ENCODE data around the gene TBC1D4. TPM values are rescaled to one million over a fixed set of nuclear protein-coding genes. Genes with fewer than 3 reads are reported as not detected.

The TBC1D4 gene
- polyA plus RNA-seq, 1 donor from 2014 or later: 3.9 TPM

- Histone ChIP-seq H4K20me1 (ENCODE audit: insufficient read depth) (no peaks in the 10 kb centered on the region), H3K9ac (ENCODE audit: low read length) (no peak overlapping the region), H3K9me2 (ENCODE audit: insufficient read depth, low read length) (no peaks in the 10 kb centered on the region), H3K4me3 (ENCODE audit: low read length) (no peak overlapping the region), H3K79me2 (replicated peaks; ENCODE audit: insufficient read depth, low read length) (no peaks in the 10 kb centered on the region), H3K27me3 (ENCODE audit: insufficient read depth, low read depth, low read length) (no peaks in the 10 kb centered on the region), H3K9me3 (ENCODE audit: low read length) (no peaks in the 10 kb centered on the region), H3F3A (ENCODE audit: insufficient read depth, low read length, poor library complexity, severe bottlenecking) (no peaks in the 10 kb centered on the region), H3K27ac (ENCODE audit: low read length) (no peak overlapping the region), H3K36me3 (ENCODE audit: insufficient read depth, low read length) (no peaks in the 10 kb centered on the region), H2AFZ (ENCODE audit: low read depth, low read length) (no peak overlapping the region), H3K4me2 (ENCODE audit: low read length) (no peak overlapping the region)
- TF ChIP-seq MXI1 (conservative IDR thresholded peaks at IDR 0.05; ENCODE audit: poor library complexity, severe bottlenecking): no peak
These were observed 134.0 kb downstream of the TBC1D4 start for GRCh38 chr13:75347925-75348324.

- Histone ChIP-seq H3K4me2 (ENCODE audit: low read length) (no peak overlapping the region), H3K9ac (ENCODE audit: low read length) (no peak overlapping the region), H3K9me3 (ENCODE audit: low read length) (no peaks in the 10 kb centered on the region), H2AFZ (ENCODE audit: low read depth, low read length) (no peak overlapping the region), H3K36me3 (ENCODE audit: insufficient read depth, low read length) (no peaks in the 10 kb centered on the region), H3K27ac (ENCODE audit: low read length) (no peak overlapping the region), H3K9me2 (ENCODE audit: insufficient read depth, low read length) (no peaks in the 10 kb centered on the region), H3K79me2 (replicated peaks; ENCODE audit: insufficient read depth, low read length) (no peaks in the 10 kb centered on the region), H3F3A (ENCODE audit: insufficient read depth, low read length, poor library complexity, severe bottlenecking) (no peaks in the 10 kb centered on the region), H3K4me3 (ENCODE audit: low read length) (no peak overlapping the region), H4K20me1 (ENCODE audit: insufficient read depth) (no peaks in the 10 kb centered on the region), H3K27me3 (ENCODE audit: insufficient read depth, low read depth, low read length) (no peaks in the 10 kb centered on the region)
- TF ChIP-seq EZH2 (IDR thresholded peaks at IDR 0.05; ENCODE audit: borderline replicate concordance, insufficient read depth, low read length, poor library complexity, severe bottlenecking) (no peak), EP300 (conservative IDR thresholded peaks at IDR 0.05; ENCODE audit: poor library complexity, severe bottlenecking) (no peak), SMC3 (conservative IDR thresholded peaks at IDR 0.05; ENCODE audit: poor library complexity) (no peak), TAF1 (IDR thresholded peaks at IDR 0.05; ENCODE audit: low read depth) (no peak), CTCF (IDR thresholded peaks at IDR 0.05; ENCODE audit: poor library complexity, severe bottlenecking) (no peak), REST (IDR thresholded peaks at IDR 0.05; ENCODE audit: borderline replicate concordance) (no peak), RAD21 (conservative IDR thresholded peaks at IDR 0.05) (no peak)
These were observed 134.5 kb downstream of the TBC1D4 start for GRCh38 chr13:75347457-75347856.

- H3K27me3 ChIP-seq (ENCODE audit: insufficient read depth, low read depth, low read length): no peaks in the 10 kb centered on the region
- no peaks in the 10 kb centered on the region for H3K36me3 ChIP-seq (ENCODE audit: insufficient read depth, low read length)
- H3K4me3 ChIP-seq (ENCODE audit: low read length): no peak overlapping the region
- H3K4me2 ChIP-seq (ENCODE audit: low read length): no peak overlapping the region
- no peak overlapping the region for H2AFZ ChIP-seq (ENCODE audit: low read depth, low read length)
- H3K9ac ChIP-seq (ENCODE audit: low read length): no peak overlapping the region
- H3K27ac ChIP-seq (ENCODE audit: low read length): no peak overlapping the region
- H3K9me2 ChIP-seq (ENCODE audit: insufficient read depth, low read length): no peaks in the 10 kb centered on the region
- no peaks in the 10 kb centered on the region for H3F3A ChIP-seq (ENCODE audit: insufficient read depth, low read length, poor library complexity, severe bottlenecking)
- no peaks in the 10 kb centered on the region for H4K20me1 ChIP-seq (ENCODE audit: insufficient read depth)
- no peaks in the 10 kb centered on the region for H3K9me3 ChIP-seq (ENCODE audit: low read length)
- H3K79me2 ChIP-seq (replicated peaks; ENCODE audit: insufficient read depth, low read length): no peaks in the 10 kb centered on the region
- TF ChIP-seq SMC3 (conservative IDR thresholded peaks at IDR 0.05; ENCODE audit: poor library complexity): no peak
- no peak for TF ChIP-seq MXI1 (conservative IDR thresholded peaks at IDR 0.05; ENCODE audit: poor library complexity, severe bottlenecking)
- no peak for TF ChIP-seq TAF1 (IDR thresholded peaks at IDR 0.05; ENCODE audit: low read depth)
- no peak for TF ChIP-seq POLR2AphosphoS5 (IDR thresholded peaks at IDR 0.05)
- TF ChIP-seq EZH2 (IDR thresholded peaks at IDR 0.05; ENCODE audit: borderline replicate concordance, insufficient read depth, low read length, poor library complexity, severe bottlenecking): no peak
- no peak for TF ChIP-seq EP300 (conservative IDR thresholded peaks at IDR 0.05; ENCODE audit: poor library complexity, severe bottlenecking)
- TF ChIP-seq CTCF (IDR thresholded peaks at IDR 0.05; ENCODE audit: poor library complexity, severe bottlenecking): no peak
- TF ChIP-seq REST (IDR thresholded peaks at IDR 0.05; ENCODE audit: borderline replicate concordance): no peak
- TF ChIP-seq RAD21 (conservative IDR thresholded peaks at IDR 0.05): no peak
These were observed 136.8 kb downstream of the TBC1D4 start for GRCh38 chr13:75345193-75345592.
